HG03095 (cell line): ENCODE results near the gene GRM4.

Experiments
- ATAC-seq: cut with Tn5 transposase; IDR thresholded peaks from one replicate; pipeline ENCODE4 v1.9.1; 2021; ENCODE audit warnings: moderate library complexity; ENCODE audit not compliant: unreplicated experiment

Gene GRM4

GRCh38 chr6:34110610-34111009, 35.3 kb downstream of the GRM4 start:
- no peak for ATAC-seq

- ATAC-seq, result no peak
Measured at GRCh38 chr6:34108176-34108575, 37.7 kb downstream of the GRM4 start.

- no peak for ATAC-seq
Measured at GRCh38 chr6:34106900-34107299, 39.0 kb downstream of the GRM4 start.

- no peak for ATAC-seq
Measured at GRCh38 chr6:34106421-34106820, 39.5 kb downstream of the GRM4 start.

- no peak for ATAC-seq
Measured at GRCh38 chr6:34104628-34105027, 41.3 kb downstream of the GRM4 start.

GRCh38 chr6:34104186-34104585, 41.7 kb downstream of the GRM4 start:
- no peak for ATAC-seq

GRCh38 chr6:34103321-34103720, 42.6 kb downstream of the GRM4 start:
- no peak for ATAC-seq

- ATAC-seq, result no peak
Measured at GRCh38 chr6:34102696-34103095, 43.2 kb downstream of the GRM4 start.

- no peak for ATAC-seq
Measured at GRCh38 chr6:34102099-34102656, 43.7 kb downstream of the GRM4 start.

- ATAC-seq, result no peak
Measured at GRCh38 chr6:34100788-34101187, 45.1 kb downstream of the GRM4 start.

GRCh38 chr6:34099878-34100277, 46.0 kb downstream of the GRM4 start:
- no peak for ATAC-seq

GRCh38 chr6:34098045-34098936, 47.6 kb downstream of the GRM4 start:
- ATAC-seq, result no peak

- no peak for ATAC-seq
Measured at GRCh38 chr6:34096814-34097213, 49.1 kb downstream of the GRM4 start.

GRCh38 chr6:34096193-34096592, 49.7 kb downstream of the GRM4 start:
- ATAC-seq, result no peak

GRCh38 chr6:34095741-34096140, 50.1 kb downstream of the GRM4 start:
- ATAC-seq, result no peak

GRCh38 chr6:34095136-34095505, 50.8 kb downstream of the GRM4 start:
- no peak for ATAC-seq

GRCh38 chr6:34094474-34095135, 51.3 kb downstream of the GRM4 start:
- no peak for ATAC-seq

- ATAC-seq, result no peak
Measured at GRCh38 chr6:34093854-34094430, 51.9 kb downstream of the GRM4 start.

GRCh38 chr6:34093206-34093605, 52.7 kb downstream of the GRM4 start:
- no peak for ATAC-seq

GRCh38 chr6:34092631-34093030, 53.3 kb downstream of the GRM4 start:
- no peak for ATAC-seq

GRCh38 chr6:34090935-34091334, 55.0 kb downstream of the GRM4 start:
- no peak for ATAC-seq

GRCh38 chr6:34090529-34090928, 55.4 kb downstream of the GRM4 start:
- no peak for ATAC-seq
